ELF-1 (cell line): ENCODE data around the gene FKBP11.
"Not testable (repeated sequence)": the region's sequence is repeated elsewhere in the genome, so short reads cannot be mapped to it uniquely, and the experiment has no call there.

Source experiments
- DNase-seq: peaks from one replicate; pipeline ENCODE4 v3.0.0-alpha.2; 2016; ENCODE audit warnings: low read depth, low spot score

The FKBP11 gene

GRCh38 chr12:48910196-48910595 is 15.1 kb downstream of the FKBP11 start:
- DNase-seq, result no peak

- not testable (repeated sequence) for DNase-seq
Measured at GRCh38 chr12:48909698-48910097, 15.6 kb downstream of the FKBP11 start.

- DNase-seq, result no peak
Measured at GRCh38 chr12:48907245-48907644, 18.0 kb downstream of the FKBP11 start.

GRCh38 chr12:48903982-48904411 is 21.3 kb downstream of the FKBP11 start:
- DNase-seq, result peak; percentile 89

- no peak for DNase-seq
Measured at GRCh38 chr12:48903363-48903981, 21.8 kb downstream of the FKBP11 start.

- no peak for DNase-seq
Measured at GRCh38 chr12:48901278-48901677, 24.0 kb downstream of the FKBP11 start.

GRCh38 chr12:48899651-48900050 is 25.6 kb downstream of the FKBP11 start:
- DNase-seq, result no peak

- no peak for DNase-seq
Measured at GRCh38 chr12:48894271-48894670, 31.0 kb downstream of the FKBP11 start.

GRCh38 chr12:48890657-48891418 is 34.5 kb downstream of the FKBP11 start:
- DNase-seq, result peak; percentile 97

GRCh38 chr12:48889679-48890078 is 35.6 kb downstream of the FKBP11 start:
- no peak for DNase-seq

GRCh38 chr12:48883305-48884161 is 41.8 kb downstream of the FKBP11 start:
- DNase-seq, result peak; percentile 92

GRCh38 chr12:48882972-48883304 is 42.4 kb downstream of the FKBP11 start:
- DNase-seq, result no peak

GRCh38 chr12:48882315-48882687 is 43.0 kb downstream of the FKBP11 start:
- DNase-seq, result peak; percentile 80

- DNase-seq, result peak; percentile 46
Measured at GRCh38 chr12:48881686-48882314, 43.5 kb downstream of the FKBP11 start.

- DNase-seq, result no peak
Measured at GRCh38 chr12:48880647-48881046, 44.6 kb downstream of the FKBP11 start.

- no peak for DNase-seq
Measured at GRCh38 chr12:48878548-48878947, 46.7 kb downstream of the FKBP11 start.

- DNase-seq, result no peak
Measured at GRCh38 chr12:48875944-48876515, 49.3 kb downstream of the FKBP11 start.

GRCh38 chr12:48873534-48873933 is 51.8 kb downstream of the FKBP11 start:
- DNase-seq, result not testable (repeated sequence)

GRCh38 chr12:48873096-48873495 is 52.2 kb downstream of the FKBP11 start:
- no peak for DNase-seq
